Measurements from ENCODE around the gene CNTNAP2.

The CNTNAP2 gene

DNA sequence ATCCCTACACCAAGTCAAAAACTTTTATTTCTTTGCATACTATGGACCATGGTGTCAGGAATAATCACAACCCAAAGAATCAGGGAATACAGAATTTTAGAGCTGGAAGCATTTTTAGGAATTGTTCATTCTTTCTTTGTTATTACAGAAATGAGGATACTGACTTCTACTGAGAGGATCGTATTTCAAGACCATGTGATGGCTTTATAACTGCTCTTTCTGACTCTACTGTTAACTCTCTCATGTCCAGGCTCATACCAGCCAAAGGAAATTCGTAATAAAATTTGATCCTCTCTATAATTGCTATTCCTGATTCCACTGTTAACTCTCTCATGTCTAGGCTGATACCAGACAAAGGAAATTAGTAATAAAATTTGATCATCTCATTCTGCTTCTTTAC lies 1423.1 kb downstream of the CNTNAP2 start:
- Histone ChIP-seq H3K4me1 (ENCODE audit: low read depth, poor library complexity, severe bottlenecking) (no peaks in the 10 kb centered on the region), H2AFZ (ENCODE audit: low read depth) (no peak overlapping the region), H3K27ac (no peak overlapping the region), H3K9ac (no peak overlapping the region), H3K79me2 (ENCODE audit: insufficient read depth, low read depth) (no peaks in the 10 kb centered on the region), H3K4me3 (IDR thresholded peaks at IDR 0.05; ENCODE audit: insufficient read depth, low read depth, low read length) (no peak overlapping the region), H3K4me2 (no peak overlapping the region), H3K36me3 (ENCODE audit: insufficient read depth) (no peaks in the 10 kb centered on the region), H4K20me1 (ENCODE audit: insufficient read depth) (no peaks in the 10 kb centered on the region), H3K27me3 (ENCODE audit: insufficient read depth, low read depth) (no peaks in the 10 kb centered on the region)
- no peak for TF ChIP-seq CTCF (conservative IDR thresholded peaks at IDR 0.05; ENCODE audit: low read depth, low read length)

DNA sequence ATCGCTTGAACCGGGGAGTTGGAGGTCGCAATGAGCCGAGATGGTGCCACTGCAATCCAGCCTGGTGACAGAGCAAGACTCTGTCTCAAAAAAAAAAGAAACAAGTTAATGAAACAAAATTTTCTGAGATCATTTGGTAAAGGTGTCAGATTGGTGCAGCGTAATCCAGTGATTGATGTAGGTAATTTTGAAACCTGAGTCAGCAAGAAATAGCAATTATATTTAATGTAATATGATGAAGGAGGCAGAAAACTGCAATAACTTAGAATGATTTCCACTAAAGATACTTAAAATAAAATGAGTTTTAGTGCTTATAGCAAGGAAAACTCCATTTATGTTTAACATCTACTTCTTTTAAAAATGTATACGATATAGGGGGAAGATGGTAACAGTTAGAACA lies 1424.1 kb downstream of the CNTNAP2 start:
- Histone ChIP-seq H3K9ac (no peak overlapping the region), H3K4me2 (no peak overlapping the region), H3K4me1 (ENCODE audit: low read depth, poor library complexity, severe bottlenecking) (no peaks in the 10 kb centered on the region), H3K27ac (no peak overlapping the region), H2AFZ (ENCODE audit: low read depth) (no peak overlapping the region), H3K27me3 (ENCODE audit: insufficient read depth, low read depth) (no peaks in the 10 kb centered on the region), H3K79me2 (ENCODE audit: insufficient read depth, low read depth) (no peaks in the 10 kb centered on the region), H3K4me3 (IDR thresholded peaks at IDR 0.05; ENCODE audit: insufficient read depth, low read depth, low read length) (no peak overlapping the region), H4K20me1 (ENCODE audit: insufficient read depth) (no peaks in the 10 kb centered on the region), H3K36me3 (ENCODE audit: insufficient read depth) (no peaks in the 10 kb centered on the region)
- no peak for TF ChIP-seq CTCF (conservative IDR thresholded peaks at IDR 0.05; ENCODE audit: low read depth, low read length)

DNA sequence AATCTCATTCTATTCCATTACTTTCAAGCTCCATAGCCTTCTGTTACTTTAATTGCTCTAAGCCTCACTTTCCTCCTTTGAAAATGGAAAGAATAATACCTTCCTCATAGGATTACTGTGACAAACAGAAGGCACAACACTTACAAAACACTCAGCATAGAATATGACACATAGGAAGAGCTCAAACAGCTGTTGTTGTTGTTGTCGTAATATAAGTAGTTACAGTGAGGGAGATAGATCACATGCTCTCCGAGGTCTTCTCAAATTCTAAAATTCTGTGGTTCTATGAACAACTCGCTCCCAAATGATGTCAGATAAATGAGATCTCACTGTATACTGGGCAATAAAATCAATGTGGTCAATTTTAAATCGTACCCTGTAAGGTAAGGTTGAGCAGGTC lies 1424.7 kb downstream of the CNTNAP2 start:
- Histone ChIP-seq H3K36me3 (ENCODE audit: insufficient read depth) (no peaks in the 10 kb centered on the region), H3K27ac (no peak overlapping the region), H3K79me2 (ENCODE audit: insufficient read depth, low read depth) (no peaks in the 10 kb centered on the region), H3K4me2 (no peak overlapping the region), H3K4me1 (ENCODE audit: low read depth, poor library complexity, severe bottlenecking) (no peaks in the 10 kb centered on the region), H3K27me3 (ENCODE audit: insufficient read depth, low read depth) (no peaks in the 10 kb centered on the region), H4K20me1 (ENCODE audit: insufficient read depth) (no peaks in the 10 kb centered on the region), H3K4me3 (IDR thresholded peaks at IDR 0.05; ENCODE audit: insufficient read depth, low read depth, low read length) (no peak overlapping the region), H3K9ac (no peak overlapping the region), H2AFZ (ENCODE audit: low read depth) (no peak overlapping the region)
- no peak for TF ChIP-seq CTCF (conservative IDR thresholded peaks at IDR 0.05; ENCODE audit: low read depth, low read length)

GRCh38 chr7:147547252-147547897 lies 1430.8 kb downstream of the CNTNAP2 start:
- no peaks in the 10 kb centered on the region for H3K27me3 ChIP-seq (ENCODE audit: insufficient read depth, low read depth)

More at GRCh38 chr7:147547252-147547897, 1430.8 kb downstream of the CNTNAP2 start:
- no peak overlapping the region for H2AFZ ChIP-seq (ENCODE audit: low read depth)
- TF ChIP-seq CTCF (conservative IDR thresholded peaks at IDR 0.05; ENCODE audit: low read depth, low read length), result peak; percentile 87
- no peaks in the 10 kb centered on the region for H3K36me3 ChIP-seq (ENCODE audit: insufficient read depth)
- H3K9ac ChIP-seq, result no peak overlapping the region
- H3K4me2 ChIP-seq, result no peak overlapping the region
- H3K79me2 ChIP-seq (ENCODE audit: insufficient read depth, low read depth), result no peaks in the 10 kb centered on the region
- H3K27ac ChIP-seq, result no peak overlapping the region
- no peaks in the 10 kb centered on the region for H3K4me1 ChIP-seq (ENCODE audit: low read depth, poor library complexity, severe bottlenecking)
- H4K20me1 ChIP-seq (ENCODE audit: insufficient read depth), result no peaks in the 10 kb centered on the region
- no peak overlapping the region for H3K4me3 ChIP-seq (IDR thresholded peaks at IDR 0.05; ENCODE audit: insufficient read depth, low read depth, low read length)

All from KMS-11 (cell line).